Chondrocyte (in vitro differentiated cells): ENCODE data around the gene CARS1. TPM values are rescaled to one million over a fixed set of nuclear protein-coding genes. Genes with fewer than 3 reads are reported as not detected.

Source experiments
- DNase-seq: peaks from one replicate; pipeline ENCODE4 v3.0.0; 2021; ENCODE audit warnings: mixed read lengths, low spot score
- H3K27ac Mint-ChIP-seq: one replicate; pipeline ENCODE4 v1.8.0; 2021; ENCODE audit warnings: mild to moderate bottlenecking, moderate library complexity, mixed read lengths; ENCODE audit not compliant: unreplicated experiment
- H3K27me3 Mint-ChIP-seq: 2 replicates; pipeline ENCODE4 v1.8.0; 2021; ENCODE audit warnings: low read depth, mixed read lengths
- H3K36me3 Mint-ChIP-seq: 2 replicates; pipeline ENCODE4 v1.8.0; 2021; ENCODE audit warnings: low read depth, mixed read lengths
- H3K4me1 Mint-ChIP-seq: 2 replicates; pipeline ENCODE4 v1.8.0; 2021; ENCODE audit warnings: low read depth, mild to moderate bottlenecking, mixed read lengths
- H3K4me3 Mint-ChIP-seq: one replicate; pipeline ENCODE4 v1.8.0; 2021; ENCODE audit warnings: mild to moderate bottlenecking, moderate library complexity, mixed read lengths; ENCODE audit not compliant: unreplicated experiment
- H3K9me3 Mint-ChIP-seq: 2 replicates; pipeline ENCODE4 v1.8.0; 2021; ENCODE audit warnings: low read depth, mixed read lengths
- total RNA-seq: library from RNA; stranded (reverse); gene quantifications from 3 replicates; pipeline ENCODE4 v1.2.1, GENCODE V29; 2021
- TF ChIP-seq, protein P1 (sequence below): fragments of 200-600 bp; sonication (generic); IDR thresholded peaks from 2 replicates; pipeline ENCODE4 v1.5.0; 2021; ENCODE audit warnings: antibody characterized with exemption, mild to moderate bottlenecking, moderate library complexity

CARS1 gene
- total RNA-seq, 1 donor from 2014 or later, result 106 TPM

DNA sequence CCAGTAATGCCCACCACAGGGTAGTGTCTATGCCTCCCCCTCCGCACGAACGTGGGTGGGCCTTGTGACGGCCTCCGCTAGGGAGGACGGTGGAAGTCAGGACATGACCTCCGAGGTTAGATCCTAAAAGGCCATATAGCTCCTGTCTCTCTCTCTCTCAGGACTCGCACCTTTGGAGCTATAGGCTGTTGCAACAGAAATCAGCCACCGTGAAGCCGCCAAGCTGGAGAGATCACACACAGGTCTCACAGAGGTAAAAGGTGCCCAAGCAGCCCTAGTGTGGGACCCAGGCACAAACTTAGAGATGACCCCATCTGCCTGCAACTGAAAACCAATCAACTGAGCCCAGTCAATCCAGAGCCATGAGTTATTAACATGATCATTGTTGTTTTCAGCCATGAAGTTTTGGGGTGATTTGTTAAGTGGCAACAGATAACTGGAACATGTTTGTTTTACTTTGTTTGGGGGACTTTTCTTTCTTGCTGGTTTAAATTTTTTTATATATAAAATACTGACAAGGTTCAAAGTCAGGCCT is 57.7 kb downstream of the CARS1 start:
- Mint-ChIP-seq H3K36me3 (peaks cover 28% of the 10 kb centered on the region), H3K4me1 (peaks cover 49% of the 10 kb centered on the region), H3K27me3 (no peaks in the 10 kb centered on the region), H3K27ac (no peak overlapping the region), H3K4me3 (no peak overlapping the region), H3K9me3 (no peaks in the 10 kb centered on the region)
- DNase-seq, result no peak
- TF ChIP-seq, protein P1, sequence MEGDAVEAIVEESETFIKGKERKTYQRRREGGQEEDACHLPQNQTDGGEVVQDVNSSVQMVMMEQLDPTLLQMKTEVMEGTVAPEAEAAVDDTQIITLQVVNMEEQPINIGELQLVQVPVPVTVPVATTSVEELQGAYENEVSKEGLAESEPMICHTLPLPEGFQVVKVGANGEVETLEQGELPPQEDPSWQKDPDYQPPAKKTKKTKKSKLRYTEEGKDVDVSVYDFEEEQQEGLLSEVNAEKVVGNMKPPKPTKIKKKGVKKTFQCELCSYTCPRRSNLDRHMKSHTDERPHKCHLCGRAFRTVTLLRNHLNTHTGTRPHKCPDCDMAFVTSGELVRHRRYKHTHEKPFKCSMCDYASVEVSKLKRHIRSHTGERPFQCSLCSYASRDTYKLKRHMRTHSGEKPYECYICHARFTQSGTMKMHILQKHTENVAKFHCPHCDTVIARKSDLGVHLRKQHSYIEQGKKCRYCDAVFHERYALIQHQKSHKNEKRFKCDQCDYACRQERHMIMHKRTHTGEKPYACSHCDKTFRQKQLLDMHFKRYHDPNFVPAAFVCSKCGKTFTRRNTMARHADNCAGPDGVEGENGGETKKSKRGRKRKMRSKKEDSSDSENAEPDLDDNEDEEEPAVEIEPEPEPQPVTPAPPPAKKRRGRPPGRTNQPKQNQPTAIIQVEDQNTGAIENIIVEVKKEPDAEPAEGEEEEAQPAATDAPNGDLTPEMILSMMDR, result no peak

DNA sequence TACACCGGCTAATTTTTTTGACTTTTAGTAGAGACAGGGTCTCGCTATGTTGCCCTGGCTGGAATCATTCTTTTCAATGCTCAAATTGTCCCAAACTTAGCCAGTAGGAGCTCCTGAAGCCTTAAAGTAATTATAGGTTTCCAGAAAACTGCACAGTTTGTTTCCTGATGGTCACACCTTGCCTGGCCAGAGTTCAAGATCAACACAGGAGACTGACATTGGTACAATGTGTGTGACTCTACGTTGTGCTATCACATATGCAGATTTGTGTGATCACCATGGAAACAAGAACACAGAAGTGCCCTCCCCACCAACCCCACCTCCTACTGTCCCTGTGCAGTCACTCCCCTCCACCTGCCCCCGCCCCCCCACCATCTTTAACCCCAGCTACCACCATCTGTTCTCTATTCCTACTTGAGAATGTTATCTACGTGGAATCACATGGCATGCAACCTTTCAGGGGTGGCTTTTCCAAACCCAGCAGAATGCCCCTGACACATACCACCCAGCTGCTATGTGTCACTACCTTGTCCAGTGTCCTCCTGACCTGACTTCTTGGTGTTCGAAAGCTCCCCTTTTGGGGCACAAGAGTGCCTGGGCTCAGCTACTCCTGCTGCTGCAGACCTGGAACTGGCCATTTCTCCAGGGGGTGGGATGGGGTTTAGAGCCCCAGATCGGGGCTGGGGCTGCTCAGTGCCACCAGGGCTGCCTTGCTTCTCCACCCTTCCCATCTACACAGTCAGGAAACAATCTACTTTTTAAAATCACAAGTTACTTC is 59.0 kb downstream of the CARS1 start:
- peaks cover 18% of the 10 kb centered on the region for H3K36me3 Mint-ChIP-seq
- peaks cover 48% of the 10 kb centered on the region for H3K4me1 Mint-ChIP-seq
- no peak overlapping the region for H3K27ac Mint-ChIP-seq
- DNase-seq, result peak; percentile 21
- H3K9me3 Mint-ChIP-seq, result no peaks in the 10 kb centered on the region
- no peak overlapping the region for H3K4me3 Mint-ChIP-seq
- no peaks in the 10 kb centered on the region for H3K27me3 Mint-ChIP-seq
- TF ChIP-seq, protein P1, result no peak

DNA sequence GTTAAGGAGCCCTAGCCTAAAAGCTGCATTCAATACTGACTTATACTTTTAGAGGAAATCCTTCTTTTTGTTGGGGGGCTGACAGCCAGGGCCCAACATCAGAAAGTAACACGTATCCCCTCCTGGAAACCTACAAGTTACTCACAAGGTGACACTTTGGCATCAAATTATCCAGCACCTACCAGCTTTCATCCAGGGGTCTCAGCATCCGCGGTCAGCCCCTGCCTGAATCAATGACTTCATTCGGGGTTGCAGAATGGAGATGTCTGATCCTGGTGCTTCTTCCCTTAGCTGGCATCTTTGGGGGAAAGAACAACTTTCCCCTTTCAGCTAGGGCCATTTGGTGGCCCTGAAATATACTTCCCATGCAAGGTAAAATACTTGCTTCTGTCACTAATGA is 59.8 kb downstream of the CARS1 start:
- no peak for DNase-seq
- Mint-ChIP-seq H3K4me1 (peaks cover 45% of the 10 kb centered on the region), H3K36me3 (peaks cover 11% of the 10 kb centered on the region), H3K27me3 (no peaks in the 10 kb centered on the region), H3K4me3 (no peak overlapping the region), H3K27ac (no peak overlapping the region), H3K9me3 (no peaks in the 10 kb centered on the region)
- TF ChIP-seq, protein P1, result no peak

DNA sequence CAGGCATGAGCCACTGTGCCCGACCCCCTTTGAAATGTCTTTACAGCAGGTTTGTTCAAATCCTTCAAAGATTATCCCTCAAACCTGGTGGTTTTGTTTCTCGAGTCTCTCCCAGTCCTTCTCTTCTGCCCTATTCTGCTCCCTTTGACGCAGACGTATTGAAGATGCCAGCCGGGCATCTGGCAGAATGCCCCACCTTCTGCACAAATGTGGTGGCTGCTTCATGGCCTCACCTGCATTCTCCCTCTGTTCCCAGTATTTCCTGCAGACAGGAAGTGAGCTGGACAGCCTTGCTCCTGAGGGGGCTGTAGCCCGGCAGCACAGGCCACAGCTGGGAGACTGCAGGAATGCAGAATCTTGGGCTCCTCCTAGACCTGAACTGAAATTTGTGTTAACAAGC is 60.2 kb downstream of the CARS1 start:
- H3K27me3 Mint-ChIP-seq, result no peaks in the 10 kb centered on the region
- TF ChIP-seq, protein P1, result no peak
- peaks cover 10% of the 10 kb centered on the region for H3K36me3 Mint-ChIP-seq
- H3K4me3 Mint-ChIP-seq, result no peak overlapping the region
- H3K4me1 Mint-ChIP-seq, result peaks cover 41% of the 10 kb centered on the region
- no peak overlapping the region for H3K27ac Mint-ChIP-seq
- no peak for DNase-seq
- no peaks in the 10 kb centered on the region for H3K9me3 Mint-ChIP-seq

DNA sequence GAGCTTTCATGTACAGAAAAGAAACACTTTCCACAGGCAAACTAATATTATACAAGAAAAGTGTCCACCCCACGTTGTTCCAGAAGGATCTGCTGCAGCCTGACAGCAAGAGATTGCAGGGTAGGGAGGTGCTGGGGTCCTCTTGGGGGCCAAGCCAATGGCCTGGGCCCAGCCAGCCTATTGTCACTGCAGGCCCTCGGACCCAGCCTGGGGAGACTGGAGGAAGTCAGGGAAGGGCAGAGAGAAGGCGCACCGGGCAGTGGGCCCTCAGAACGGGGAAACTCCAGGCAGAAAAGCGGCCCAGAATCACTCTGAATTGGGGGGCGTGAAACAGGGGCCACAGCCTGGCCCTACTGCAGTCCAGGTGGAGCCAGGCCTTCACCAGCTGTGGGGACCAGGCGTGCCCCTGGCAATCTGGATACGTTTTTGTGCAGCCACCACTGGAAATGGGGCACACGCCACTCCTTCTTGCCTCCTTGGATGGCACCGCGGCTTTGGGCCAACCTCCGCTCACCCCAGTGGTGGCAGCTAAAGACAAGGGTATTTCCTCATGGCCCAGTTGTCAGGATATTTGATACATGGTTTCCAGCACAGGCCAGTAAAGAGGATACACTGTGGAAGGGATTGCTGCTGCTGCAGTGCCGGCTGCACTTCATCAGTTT is 61.2 kb downstream of the CARS1 start:
- H3K36me3 Mint-ChIP-seq, result peaks cover 7% of the 10 kb centered on the region
- H3K4me3 Mint-ChIP-seq, result no peak overlapping the region
- peaks cover 31% of the 10 kb centered on the region for H3K4me1 Mint-ChIP-seq
- no peak overlapping the region for H3K27ac Mint-ChIP-seq
- no peak for DNase-seq
- TF ChIP-seq, protein P1, result no peak
- H3K9me3 Mint-ChIP-seq, result no peaks in the 10 kb centered on the region
- H3K27me3 Mint-ChIP-seq, result no peaks in the 10 kb centered on the region
